ENCODE measurements around the gene TRMT1L. TPM values are rescaled to one million over a fixed set of nuclear protein-coding genes. Genes with fewer than 3 reads are reported as not detected.

TRMT1L gene
- total RNA-seq, 1 experiment from 2014 or later = 24.3 TPM

DNA sequence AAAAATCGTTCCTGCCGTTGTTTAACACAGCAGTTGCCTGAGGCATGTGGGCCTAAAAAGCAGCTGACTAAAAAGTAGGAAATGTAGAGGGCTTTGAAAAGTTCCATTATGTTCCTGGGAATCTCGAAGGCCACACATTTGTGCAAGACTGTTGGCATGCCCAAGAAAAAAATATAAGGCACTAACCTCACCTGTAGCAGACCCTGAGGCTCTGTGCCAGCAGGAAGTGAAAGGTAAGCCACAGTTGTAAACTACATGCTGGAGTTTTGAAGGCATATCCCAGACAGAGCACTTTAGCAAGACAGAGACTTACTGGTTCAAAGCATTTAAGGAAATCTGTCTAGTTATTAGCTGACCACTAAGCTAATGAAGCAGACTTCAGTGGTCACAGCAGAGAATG is 52.7 kb downstream of the TRMT1L start:
- no peak for DNase-seq (ENCODE audit: low spot score)
- POLR2A ChIA-PET (ENCODE audit: low non-redundant PET) = no interaction called here
- Histone ChIP-seq H3K27me3 (replicated peaks; ENCODE audit: insufficient read depth, low read depth, low read length, poor library complexity) (no peaks in the 10 kb centered on the region), H3K4me3 (ENCODE audit: low read depth, low read length, poor library complexity, severe bottlenecking) (no peak overlapping the region), H3K9me3 (ENCODE audit: low read depth, low read length, poor library complexity, severe bottlenecking) (peaks cover 10% of the 10 kb centered on the region), H3K27ac (ENCODE audit: low read depth, low read length, poor library complexity, severe bottlenecking) (no peak overlapping the region), H3K36me3 (ENCODE audit: insufficient read depth, low read length, poor library complexity, severe bottlenecking) (peaks cover 21% of the 10 kb centered on the region), H3K4me1 (ENCODE audit: insufficient read depth, low read length, poor library complexity, severe bottlenecking) (no peaks in the 10 kb centered on the region)
- TF ChIP-seq, protein P1, sequence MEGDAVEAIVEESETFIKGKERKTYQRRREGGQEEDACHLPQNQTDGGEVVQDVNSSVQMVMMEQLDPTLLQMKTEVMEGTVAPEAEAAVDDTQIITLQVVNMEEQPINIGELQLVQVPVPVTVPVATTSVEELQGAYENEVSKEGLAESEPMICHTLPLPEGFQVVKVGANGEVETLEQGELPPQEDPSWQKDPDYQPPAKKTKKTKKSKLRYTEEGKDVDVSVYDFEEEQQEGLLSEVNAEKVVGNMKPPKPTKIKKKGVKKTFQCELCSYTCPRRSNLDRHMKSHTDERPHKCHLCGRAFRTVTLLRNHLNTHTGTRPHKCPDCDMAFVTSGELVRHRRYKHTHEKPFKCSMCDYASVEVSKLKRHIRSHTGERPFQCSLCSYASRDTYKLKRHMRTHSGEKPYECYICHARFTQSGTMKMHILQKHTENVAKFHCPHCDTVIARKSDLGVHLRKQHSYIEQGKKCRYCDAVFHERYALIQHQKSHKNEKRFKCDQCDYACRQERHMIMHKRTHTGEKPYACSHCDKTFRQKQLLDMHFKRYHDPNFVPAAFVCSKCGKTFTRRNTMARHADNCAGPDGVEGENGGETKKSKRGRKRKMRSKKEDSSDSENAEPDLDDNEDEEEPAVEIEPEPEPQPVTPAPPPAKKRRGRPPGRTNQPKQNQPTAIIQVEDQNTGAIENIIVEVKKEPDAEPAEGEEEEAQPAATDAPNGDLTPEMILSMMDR (conservative IDR thresholded peaks at IDR 0.05; ENCODE audit: low read depth, low read length) = no peak
- no peak for TF ChIP-seq EZH2 (IDR thresholded peaks at IDR 0.05; ENCODE audit: borderline replicate concordance, low read depth, low read length, poor library complexity, severe bottlenecking)
- CTCF ChIA-PET = no interaction called here
- intact Hi-C loops (cut with micrococcal nuclease; ENCODE audit: unreplicated experiment) = no loop called here
- no TSS peak for BruUV-seq (replicated peaks)

DNA sequence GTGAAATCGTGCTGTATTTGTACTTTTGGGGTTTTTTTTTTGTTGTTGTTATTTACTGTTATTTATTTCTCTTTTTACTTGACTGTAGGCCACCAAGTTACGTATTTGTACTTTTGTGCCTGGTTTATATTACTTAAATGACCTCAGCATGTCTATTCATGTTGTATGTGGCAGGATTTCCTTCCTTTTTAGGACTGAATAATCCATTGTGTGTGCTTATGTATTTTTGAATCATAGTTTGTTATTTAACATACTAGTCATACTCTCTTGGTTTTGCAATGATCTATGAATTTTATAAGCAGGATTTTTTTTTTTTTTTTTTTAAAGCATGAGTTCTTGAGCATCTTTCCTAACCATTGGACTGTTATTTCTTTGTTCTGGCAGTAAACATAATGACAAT is 60.2 kb downstream of the TRMT1L start:
- ChIA-PET POLR2A (ENCODE audit: low non-redundant PET) (no interaction called here), CTCF (no interaction called here)
- Histone ChIP-seq H3K27me3 (replicated peaks; ENCODE audit: insufficient read depth, low read depth, low read length, poor library complexity) (no peaks in the 10 kb centered on the region), H3K36me3 (ENCODE audit: insufficient read depth, low read length, poor library complexity, severe bottlenecking) (peaks cover 44% of the 10 kb centered on the region), H3K27ac (ENCODE audit: low read depth, low read length, poor library complexity, severe bottlenecking) (no peak overlapping the region), H3K4me1 (ENCODE audit: insufficient read depth, low read length, poor library complexity, severe bottlenecking) (no peaks in the 10 kb centered on the region), H3K9me3 (ENCODE audit: low read depth, low read length, poor library complexity, severe bottlenecking) (no peaks in the 10 kb centered on the region), H3K4me3 (ENCODE audit: low read depth, low read length, poor library complexity, severe bottlenecking) (no peak overlapping the region)
- TF ChIP-seq, protein P1 (conservative IDR thresholded peaks at IDR 0.05; ENCODE audit: low read depth, low read length) = no peak
- TF ChIP-seq EZH2 (IDR thresholded peaks at IDR 0.05; ENCODE audit: borderline replicate concordance, low read depth, low read length, poor library complexity, severe bottlenecking) = no peak
- intact Hi-C loops (cut with micrococcal nuclease; ENCODE audit: unreplicated experiment) = no loop called here
- BruUV-seq (replicated peaks) = no TSS peak
- no peak for DNase-seq (ENCODE audit: low spot score)

DNA sequence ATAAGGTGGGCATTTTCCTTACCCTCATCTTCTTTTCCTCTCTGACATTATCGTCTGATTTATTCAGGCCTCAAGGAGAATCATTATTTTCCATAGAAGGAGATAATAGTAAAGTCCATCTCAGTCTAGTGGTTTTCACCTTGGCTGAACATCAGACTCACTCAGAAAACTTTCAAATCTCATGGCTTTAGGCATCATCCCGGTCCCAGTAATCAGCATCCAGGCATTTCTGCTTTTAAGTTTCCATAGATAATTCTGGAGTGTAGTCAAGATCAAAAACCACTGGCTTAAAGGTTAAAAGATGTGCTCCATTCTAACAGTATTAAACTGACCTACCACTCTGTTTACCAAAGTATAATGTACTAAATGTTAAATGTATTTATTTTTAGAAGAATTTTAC is 62.0 kb downstream of the TRMT1L start:
- H3K36me3 ChIP-seq (ENCODE audit: insufficient read depth, low read length, poor library complexity, severe bottlenecking) = peaks cover 30% of the 10 kb centered on the region
- BruUV-seq (replicated peaks) = no TSS peak
- H3K27ac ChIP-seq (ENCODE audit: low read depth, low read length, poor library complexity, severe bottlenecking) = no peak overlapping the region
- no peak for DNase-seq (ENCODE audit: low spot score)
- ChIA-PET POLR2A (ENCODE audit: low non-redundant PET) (no interaction called here), CTCF (no interaction called here)
- H3K27me3 ChIP-seq (replicated peaks; ENCODE audit: insufficient read depth, low read depth, low read length, poor library complexity) = no peaks in the 10 kb centered on the region
- no peaks in the 10 kb centered on the region for H3K4me1 ChIP-seq (ENCODE audit: insufficient read depth, low read length, poor library complexity, severe bottlenecking)
- TF ChIP-seq EZH2 (IDR thresholded peaks at IDR 0.05; ENCODE audit: borderline replicate concordance, low read depth, low read length, poor library complexity, severe bottlenecking) = no peak
- TF ChIP-seq, protein P1 (conservative IDR thresholded peaks at IDR 0.05; ENCODE audit: low read depth, low read length) = no peak
- intact Hi-C loops (cut with micrococcal nuclease; ENCODE audit: unreplicated experiment) = no loop called here
- no peaks in the 10 kb centered on the region for H3K9me3 ChIP-seq (ENCODE audit: low read depth, low read length, poor library complexity, severe bottlenecking)
- H3K4me3 ChIP-seq (ENCODE audit: low read depth, low read length, poor library complexity, severe bottlenecking) = no peak overlapping the region

Data from A673 (cell line).